ENCODE data around the gene TMEFF1.

Gene TMEFF1

GRCh38 chr9:100457517-100457916 lies 15.4 kb upstream of the TMEFF1 start:
- no peaks in the 10 kb centered on the region for H3K27me3 ChIP-seq (ENCODE audit: insufficient read depth, low read length)
- H3K4me1 ChIP-seq (ENCODE audit: insufficient read depth, low read length, severe bottlenecking), result no peaks in the 10 kb centered on the region
- TF ChIP-seq CTCF (IDR thresholded peaks at IDR 0.05; ENCODE audit: low read length) (no peak), EZH2 (IDR thresholded peaks at IDR 0.05; ENCODE audit: borderline replicate concordance, low read length) (no peak)
- H3K9ac ChIP-seq (ENCODE audit: low read length), result no peak overlapping the region
- no peak overlapping the region for H2AFZ ChIP-seq (ENCODE audit: low read length)
- no peak overlapping the region for H3K27ac ChIP-seq (ENCODE audit: low read depth, low read length, poor library complexity, severe bottlenecking)
- no peaks in the 10 kb centered on the region for H3K79me2 ChIP-seq (ENCODE audit: insufficient read depth, low read length)
- H3K36me3 ChIP-seq (ENCODE audit: insufficient read depth, low read length), result peaks cover 9% of the 10 kb centered on the region
- H3F3A ChIP-seq (ENCODE audit: insufficient read depth, low read length), result no peaks in the 10 kb centered on the region
- H3K9me2 ChIP-seq (ENCODE audit: low read depth, low read length), result no peaks in the 10 kb centered on the region
- H4K20me1 ChIP-seq (ENCODE audit: insufficient read depth, low read length), result no peaks in the 10 kb centered on the region
- H3K4me2 ChIP-seq (ENCODE audit: low read length), result no peak overlapping the region
- no peaks in the 10 kb centered on the region for H3K9me3 ChIP-seq (ENCODE audit: low read length)
- no peak overlapping the region for H3K4me3 ChIP-seq (ENCODE audit: low read depth, low read length, poor library complexity, severe bottlenecking)

GRCh38 chr9:100459963-100460362 lies 13.0 kb upstream of the TMEFF1 start:
- Histone ChIP-seq H2AFZ (ENCODE audit: low read length) (no peak overlapping the region), H3K27me3 (ENCODE audit: insufficient read depth, low read length) (no peaks in the 10 kb centered on the region), H3K79me2 (ENCODE audit: insufficient read depth, low read length) (no peaks in the 10 kb centered on the region), H3K4me3 (ENCODE audit: low read depth, low read length, poor library complexity, severe bottlenecking) (no peak overlapping the region), H3K9me3 (ENCODE audit: low read length) (no peaks in the 10 kb centered on the region), H3F3A (ENCODE audit: insufficient read depth, low read length) (no peaks in the 10 kb centered on the region), H3K9me2 (ENCODE audit: low read depth, low read length) (no peaks in the 10 kb centered on the region), H3K4me1 (ENCODE audit: insufficient read depth, low read length, severe bottlenecking) (no peaks in the 10 kb centered on the region), H3K27ac (ENCODE audit: low read depth, low read length, poor library complexity, severe bottlenecking) (no peak overlapping the region), H3K36me3 (ENCODE audit: insufficient read depth, low read length) (no peaks in the 10 kb centered on the region), H4K20me1 (ENCODE audit: insufficient read depth, low read length) (no peaks in the 10 kb centered on the region), H3K4me2 (ENCODE audit: low read length) (no peak overlapping the region), H3K9ac (ENCODE audit: low read length) (no peak overlapping the region)
- TF ChIP-seq EZH2 (IDR thresholded peaks at IDR 0.05; ENCODE audit: borderline replicate concordance, low read length), result no peak
- no peak for TF ChIP-seq CTCF (IDR thresholded peaks at IDR 0.05; ENCODE audit: low read length)

- Histone ChIP-seq H3K9ac (ENCODE audit: low read length) (no peak overlapping the region), H4K20me1 (ENCODE audit: insufficient read depth, low read length) (no peaks in the 10 kb centered on the region), H3K9me2 (ENCODE audit: low read depth, low read length) (no peaks in the 10 kb centered on the region), H2AFZ (ENCODE audit: low read length) (no peak overlapping the region), H3K27ac (ENCODE audit: low read depth, low read length, poor library complexity, severe bottlenecking) (no peak overlapping the region), H3K9me3 (ENCODE audit: low read length) (no peaks in the 10 kb centered on the region), H3K4me3 (ENCODE audit: low read depth, low read length, poor library complexity, severe bottlenecking) (no peak overlapping the region), H3K4me2 (ENCODE audit: low read length) (no peak overlapping the region), H3K4me1 (ENCODE audit: insufficient read depth, low read length, severe bottlenecking) (no peaks in the 10 kb centered on the region), H3K79me2 (ENCODE audit: insufficient read depth, low read length) (no peaks in the 10 kb centered on the region), H3K27me3 (ENCODE audit: insufficient read depth, low read length) (no peaks in the 10 kb centered on the region), H3F3A (ENCODE audit: insufficient read depth, low read length) (no peaks in the 10 kb centered on the region), H3K36me3 (ENCODE audit: insufficient read depth, low read length) (no peaks in the 10 kb centered on the region)
- TF ChIP-seq EZH2 (IDR thresholded peaks at IDR 0.05; ENCODE audit: borderline replicate concordance, low read length), result no peak
- no peak for TF ChIP-seq CTCF (IDR thresholded peaks at IDR 0.05; ENCODE audit: low read length)
These were observed 7.7 kb upstream of the TMEFF1 start for GRCh38 chr9:100465274-100465673.

Data from OCI-LY1 (cell line).